IPS DF 6.9 (cell line): ENCODE measurements around the gene ASIC2.

Experiments
- DNase-seq: peaks from one replicate; pipeline ENCODE4 v3.0.0-alpha.2; 2013; ENCODE audit warnings: low read depth, low spot score
- H3K27ac ChIP-seq: one replicate; pipeline ENCODE4 v1.5.1; 2013; ENCODE audit warnings: low read length, control low read depth
- H3K27me3 ChIP-seq: 2 replicates; pipeline ENCODE4 v1.6.1; 2013; ENCODE audit warnings: mild to moderate bottlenecking, low read length; ENCODE audit not compliant: control insufficient read depth, insufficient read depth
- H3K36me3 ChIP-seq: 2 replicates; pipeline ENCODE4 v1.6.1; 2013; ENCODE audit warnings: low read length; ENCODE audit not compliant: control insufficient read depth, insufficient read depth
- H3K4me1 ChIP-seq: 2 replicates; pipeline ENCODE4 v1.6.1; 2013; ENCODE audit warnings: low read length; ENCODE audit not compliant: control insufficient read depth, insufficient read depth
- H3K4me3 ChIP-seq: 2 replicates; pipeline ENCODE4 v1.5.1; 2013; ENCODE audit warnings: mild to moderate bottlenecking, low read length
- H3K9me3 ChIP-seq: 2 replicates; pipeline ENCODE4 v1.6.1; 2013; ENCODE audit warnings: low read length, inconsistent platforms; ENCODE audit not compliant: control insufficient read depth, insufficient read depth
- WGBS: extraction: QIAGEN DNeasy Blood & Tissue Kit; methylation state at CpG from one replicate; pipeline ENCODE4 v1.1.7; 2013; ENCODE audit warnings: mixed read lengths, missing lambda C conversion rate; ENCODE audit not compliant: insufficient read length, insufficient coverage; 5-methylcytosine and 5-hydroxymethylcytosine counted together

The ASIC2 gene

DNA sequence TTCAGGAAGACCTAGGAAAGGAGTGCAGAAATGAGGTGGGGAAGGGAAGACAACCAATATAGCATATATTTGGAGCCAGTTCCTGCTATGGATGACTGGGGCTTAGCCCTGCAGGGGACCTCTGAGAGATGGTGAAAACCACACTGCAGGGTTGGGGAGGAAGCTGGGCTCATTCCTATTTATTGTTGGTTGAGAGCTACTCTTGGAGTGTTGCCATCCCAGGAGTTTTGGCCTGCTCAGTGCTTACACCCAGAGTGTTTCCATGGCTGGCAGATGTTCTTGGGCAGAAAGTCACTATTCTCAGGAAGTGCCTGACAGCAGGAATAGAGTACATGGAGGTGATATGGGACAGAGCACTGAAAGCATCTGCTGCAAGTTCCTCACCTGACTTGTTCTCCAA is 155.7 kb downstream of the ASIC2 start:
- no peak overlapping the region for H3K4me3 ChIP-seq
- H3K27me3 ChIP-seq, result no peaks in the 10 kb centered on the region
- no peaks in the 10 kb centered on the region for H3K9me3 ChIP-seq
- DNase-seq, result no peak
- no peaks in the 10 kb centered on the region for H3K36me3 ChIP-seq
- no peaks in the 10 kb centered on the region; the same call in 1 of the 2 replicates for H3K4me1 ChIP-seq
- H3K27ac ChIP-seq, result no peak overlapping the region

GRCh38 chr17:33135691-33136090 is 157.4 kb downstream of the ASIC2 start:
- no CpG with 5 or more reads among the region's 4 CpGs for WGBS
- no peak for DNase-seq
- Histone ChIP-seq H3K4me1 (no peaks in the 10 kb centered on the region; the same call in 1 of the 2 replicates), H3K9me3 (no peaks in the 10 kb centered on the region), H3K27me3 (no peaks in the 10 kb centered on the region), H3K27ac (no peak overlapping the region), H3K4me3 (no peak overlapping the region), H3K36me3 (no peaks in the 10 kb centered on the region)

- WGBS, result no CpG with 5 or more reads among the region's 7 CpGs
- Histone ChIP-seq H3K4me1 (no peaks in the 10 kb centered on the region; the same call in 1 of the 2 replicates), H3K36me3 (no peaks in the 10 kb centered on the region), H3K9me3 (no peaks in the 10 kb centered on the region), H3K27me3 (no peaks in the 10 kb centered on the region), H3K27ac (no peak overlapping the region), H3K4me3 (no peak overlapping the region)
- DNase-seq, result no peak
These were observed 161.5 kb downstream of the ASIC2 start for GRCh38 chr17:33131620-33132019.

DNA sequence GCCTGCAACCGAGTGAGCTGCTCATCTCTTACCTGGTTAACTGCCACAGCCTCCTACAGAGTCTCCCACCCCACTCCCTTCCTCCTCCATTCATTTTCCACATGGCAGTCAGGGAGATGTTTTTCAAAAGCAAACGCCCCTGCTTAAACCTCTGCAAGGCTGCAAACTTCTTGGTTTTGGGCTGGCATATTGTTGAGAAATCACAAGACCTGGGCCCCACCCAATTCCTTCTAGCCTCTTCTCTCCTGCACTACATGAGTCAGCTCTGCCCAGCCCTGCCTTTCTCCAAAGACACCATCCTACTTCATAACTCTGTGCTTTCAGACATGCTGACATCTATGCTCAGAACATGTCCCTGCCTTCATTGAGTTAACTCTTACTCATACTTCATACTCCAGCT is 165.4 kb downstream of the ASIC2 start:
- no peak overlapping the region for H3K4me3 ChIP-seq
- H3K9me3 ChIP-seq, result no peaks in the 10 kb centered on the region
- no peaks in the 10 kb centered on the region for H3K4me1 ChIP-seq
- DNase-seq, result no peak
- no peaks in the 10 kb centered on the region for H3K27me3 ChIP-seq
- no peak overlapping the region for H3K27ac ChIP-seq
- no CpG with 5 or more reads among the region's 2 CpGs for WGBS
- H3K36me3 ChIP-seq, result no peaks in the 10 kb centered on the region

- H3K4me3 ChIP-seq, result no peak overlapping the region
- H3K27me3 ChIP-seq, result no peaks in the 10 kb centered on the region
- no peak for DNase-seq
- no peaks in the 10 kb centered on the region for H3K9me3 ChIP-seq
- no peaks in the 10 kb centered on the region for H3K36me3 ChIP-seq
- no peaks in the 10 kb centered on the region for H3K4me1 ChIP-seq
- WGBS, result no CpG with 5 or more reads among the region's 4 CpGs
- H3K27ac ChIP-seq, result no peak overlapping the region
These were observed 167.0 kb downstream of the ASIC2 start for GRCh38 chr17:33126086-33126485.

DNA sequence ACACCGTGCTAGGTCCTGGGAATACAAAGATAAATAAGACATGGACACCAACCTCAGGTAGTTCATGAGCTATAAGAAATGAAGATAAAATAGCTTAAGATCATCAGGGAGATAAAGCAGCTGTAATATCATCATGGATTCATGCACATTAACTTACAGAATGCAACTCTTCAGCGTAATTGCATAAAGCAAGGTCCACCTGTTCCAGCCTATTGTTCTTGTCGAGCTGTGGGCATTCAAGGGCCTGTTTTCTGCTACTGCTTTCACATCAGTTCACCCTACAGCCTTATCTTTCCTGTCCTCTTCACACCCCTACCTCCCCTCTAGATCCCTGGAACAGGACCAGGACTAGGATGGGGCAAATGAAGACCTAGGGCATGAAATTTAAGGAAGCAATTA is 167.5 kb downstream of the ASIC2 start:
- Histone ChIP-seq H3K4me1 (no peaks in the 10 kb centered on the region), H3K27me3 (no peaks in the 10 kb centered on the region), H3K27ac (no peak overlapping the region), H3K4me3 (no peak overlapping the region), H3K36me3 (no peaks in the 10 kb centered on the region), H3K9me3 (no peaks in the 10 kb centered on the region)
- DNase-seq, result no peak
- no CpG with 5 or more reads among the region's 3 CpGs for WGBS

- no peaks in the 10 kb centered on the region for H3K27me3 ChIP-seq
- H3K4me1 ChIP-seq, result no peaks in the 10 kb centered on the region
- DNase-seq, result no peak
- no peaks in the 10 kb centered on the region for H3K9me3 ChIP-seq
- H3K36me3 ChIP-seq, result no peaks in the 10 kb centered on the region
- no peak overlapping the region for H3K27ac ChIP-seq
- no peak overlapping the region for H3K4me3 ChIP-seq
- WGBS, result no CpG with 5 or more reads among the region's 3 CpGs
These were observed 168.1 kb downstream of the ASIC2 start for GRCh38 chr17:33124871-33125551.

GRCh38 chr17:33124185-33124584 is 168.9 kb downstream of the ASIC2 start:
- no peak overlapping the region for H3K4me3 ChIP-seq
- H3K36me3 ChIP-seq, result no peaks in the 10 kb centered on the region
- no peaks in the 10 kb centered on the region for H3K4me1 ChIP-seq
- DNase-seq, result no peak
- no peaks in the 10 kb centered on the region for H3K9me3 ChIP-seq
- no peak overlapping the region for H3K27ac ChIP-seq
- H3K27me3 ChIP-seq, result no peaks in the 10 kb centered on the region

DNA sequence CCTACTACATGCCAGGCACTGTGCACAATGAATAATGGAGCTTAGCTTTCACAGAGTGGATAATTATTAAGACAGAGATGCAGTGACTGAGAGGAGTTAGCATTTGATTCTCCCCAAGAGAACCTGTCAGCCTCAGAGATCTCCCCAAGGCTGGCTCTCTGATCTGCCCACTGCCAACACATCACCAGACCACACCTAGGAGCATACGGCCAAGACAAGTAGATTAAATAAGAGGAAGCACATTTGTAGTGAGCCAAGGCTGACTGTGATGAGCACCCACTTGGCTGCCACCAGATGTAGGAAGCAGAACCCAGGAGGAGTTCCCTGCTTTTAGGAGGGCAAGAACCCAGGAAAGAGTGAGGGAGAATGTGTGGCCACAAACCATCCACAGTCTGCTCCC is 171.3 kb downstream of the ASIC2 start:
- WGBS, result no CpG with 5 or more reads among the region's 1 CpG
- Histone ChIP-seq H3K9me3 (no peaks in the 10 kb centered on the region), H3K4me1 (no peaks in the 10 kb centered on the region), H3K27me3 (no peaks in the 10 kb centered on the region), H3K36me3 (no peaks in the 10 kb centered on the region), H3K27ac (no peak overlapping the region), H3K4me3 (no peak overlapping the region)
- no peak for DNase-seq

- Histone ChIP-seq H3K4me3 (no peak overlapping the region), H3K36me3 (no peaks in the 10 kb centered on the region), H3K27me3 (no peaks in the 10 kb centered on the region), H3K9me3 (no peaks in the 10 kb centered on the region), H3K27ac (no peak overlapping the region), H3K4me1 (no peaks in the 10 kb centered on the region)
- WGBS, result no CpG with 5 or more reads among the region's 2 CpGs
- DNase-seq, result no peak
These were observed 171.8 kb downstream of the ASIC2 start for GRCh38 chr17:33121272-33121671.

DNA sequence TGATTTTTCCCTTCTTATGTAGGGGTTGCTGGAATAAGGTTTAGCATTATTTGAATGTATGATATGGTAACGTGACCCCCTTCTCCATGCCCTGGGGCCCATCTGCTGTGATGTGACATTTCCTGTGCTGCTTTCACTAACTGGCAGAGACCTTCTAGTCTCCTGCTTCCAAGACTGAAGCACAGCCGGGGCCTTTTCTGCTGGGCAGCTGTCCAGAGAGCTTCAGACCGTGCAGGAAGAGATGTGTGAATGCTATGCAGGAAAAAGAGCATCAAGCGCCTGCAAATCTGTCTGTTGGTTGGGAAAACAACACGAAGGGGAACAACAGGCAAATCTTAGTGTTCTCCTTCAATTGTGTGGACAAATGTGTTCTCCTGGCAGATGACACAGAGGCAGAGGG is 173.0 kb downstream of the ASIC2 start:
- Histone ChIP-seq H3K9me3 (no peaks in the 10 kb centered on the region), H3K4me3 (no peak overlapping the region), H3K27ac (no peak overlapping the region), H3K4me1 (no peaks in the 10 kb centered on the region), H3K27me3 (no peaks in the 10 kb centered on the region), H3K36me3 (no peaks in the 10 kb centered on the region)
- DNase-seq, result no peak
- no CpG with 5 or more reads among the region's 5 CpGs for WGBS
